Neural progenitor cell (in vitro differentiated cells): ENCODE measurements around the gene LRRC8B. TPM values are rescaled to one million over a fixed set of nuclear protein-coding genes. Genes with fewer than 3 reads are reported as not detected.
A peak's percentile ranks its signal among the peaks of the same experiment; 100 is the strongest.
"Not testable (repeated sequence)": the region's sequence is repeated elsewhere in the genome, so short reads cannot be mapped to it uniquely, and the experiment has no call there.

Experiments used
- DNase-seq: peaks from one replicate; pipeline ENCODE4 v3.0.0-alpha.2; 2016; ENCODE audit warnings: low spot score
- H2AFZ ChIP-seq: fragments of 200-600 bp; sonication (generic); replicated peaks from 2 replicates; pipeline ENCODE4 v1.6.1; 2016; ENCODE audit warnings: antibody characterized with exemption
- H3F3A ChIP-seq: fragments of 200-600 bp; sonication (generic); 2 replicates; pipeline ENCODE4 v1.6.1; 2016; ENCODE audit warnings: antibody characterized with exemption, low read depth
- H3K27ac ChIP-seq: fragments of 200-600 bp; sonication (generic); 2 replicates; pipeline ENCODE4 v1.5.1; 2016; ENCODE audit warnings: mild to moderate bottlenecking
- H3K27me3 ChIP-seq: fragments of 200-600 bp; sonication (generic); 2 replicates; pipeline ENCODE4 v1.6.1; 2016; ENCODE audit warnings: mild to moderate bottlenecking, moderate library complexity
- H3K36me3 ChIP-seq: fragments of 200-600 bp; sonication (generic); 2 replicates; pipeline ENCODE4 v1.5.1; 2016
- H3K4me1 ChIP-seq: fragments of 200-600 bp; sonication (generic); 2 replicates; pipeline ENCODE4 v1.6.1; 2016; ENCODE audit warnings: mixed run types
- H3K4me2 ChIP-seq: fragments of 200-600 bp; sonication (generic); 2 replicates; pipeline ENCODE4 v1.6.1; 2016
- H3K4me3 ChIP-seq: fragments of 200-600 bp; sonication (generic); 2 replicates; pipeline ENCODE4 v1.5.1; 2016
- H3K79me2 ChIP-seq: fragments of 200-600 bp; sonication (generic); 2 replicates; pipeline ENCODE4 v1.6.1; 2016; ENCODE audit warnings: low read depth
- H3K9ac ChIP-seq: fragments of 200-600 bp; sonication (generic); 2 replicates; pipeline ENCODE4 v1.6.1; 2016
- H3K9me3 ChIP-seq: fragments of 200-600 bp; sonication (generic); 2 replicates; pipeline ENCODE4 v1.5.1; 2016; ENCODE audit warnings: low read depth
- H4K20me1 ChIP-seq: fragments of 200-600 bp; sonication (generic); 2 replicates; pipeline ENCODE4 v1.6.1; 2016; ENCODE audit warnings: low read depth
- H3K27ac Mint-ChIP-seq: 3 replicates; pipeline ENCODE4 v1.8.0; 2021; ENCODE audit warnings: mixed read lengths
- H3K27me3 Mint-ChIP-seq: 2 replicates; pipeline ENCODE4 v1.8.0; 2022; ENCODE audit warnings: low read depth, mild to moderate bottlenecking, inconsistent platforms, moderate library complexity, mixed read lengths; ENCODE audit not compliant: insufficient read depth
- H3K36me3 Mint-ChIP-seq: 3 replicates; pipeline ENCODE4 v1.8.0; 2021; ENCODE audit warnings: mixed read lengths
- H3K4me1 Mint-ChIP-seq: 3 replicates; pipeline ENCODE4 v1.8.0; 2021; ENCODE audit warnings: mixed read lengths
- H3K4me3 Mint-ChIP-seq: 3 replicates; pipeline ENCODE4 v1.8.0; 2021; ENCODE audit warnings: mild to moderate bottlenecking, moderate library complexity, mixed read lengths
- H3K9me3 Mint-ChIP-seq: 3 replicates; pipeline ENCODE4 v1.8.0; 2020; ENCODE audit warnings: mixed read lengths
- CTCF ChIP-seq: fragments of 200-600 bp; sonication (generic); IDR thresholded peaks from 2 replicates; pipeline ENCODE4 v1.5.1; 2017; ENCODE audit warnings: antibody characterized with exemption, mild to moderate bottlenecking
- EZH2 ChIP-seq: fragments of 200-600 bp; sonication (generic); IDR thresholded peaks from 2 replicates; pipeline ENCODE4 v1.6.1; 2017; ENCODE audit warnings: antibody characterized with exemption, mild to moderate bottlenecking, moderate library complexity
- EZH2phosphoT487 ChIP-seq: fragments of 200-600 bp; sonication (generic); IDR thresholded peaks from 2 replicates; pipeline ENCODE4 v1.6.1; 2017; ENCODE audit warnings: antibody characterized with exemption
- total RNA-seq: library from RNA; depleted of rRNA; stranded (reverse); fragments of >200 nt; gene quantifications from 2 replicates; pipeline ENCODE4 v1.2.3, GENCODE V29; 2015; ENCODE audit warnings: low replicate concordance

Gene LRRC8B
- total RNA-seq, 1 donor from 2014 or later: 37.3 TPM

GRCh38 chr1:89540406-89540970, 15.9 kb downstream of the LRRC8B start:
- H3F3A ChIP-seq: peaks cover 9% of the 10 kb centered on the region
- H2AFZ ChIP-seq: no peak overlapping the region
- H3K9ac ChIP-seq: no peak overlapping the region
- H3K9me3 ChIP-seq: no peaks in the 10 kb centered on the region
- Mint-ChIP-seq H3K36me3 (peaks cover 12% of the 10 kb centered on the region), H3K4me1 (peaks cover 10% of the 10 kb centered on the region), H3K4me3 (no peak overlapping the region), H3K9me3 (no peaks in the 10 kb centered on the region), H3K27me3 (no peaks in the 10 kb centered on the region), H3K27ac (no peak overlapping the region)
- TF ChIP-seq EZH2 (no peak), EZH2phosphoT487 (no peak), CTCF (no peak)
- H3K36me3 ChIP-seq: no peaks in the 10 kb centered on the region
- H3K4me3 ChIP-seq: no peak overlapping the region
- H3K4me2 ChIP-seq: peak overlapping the region; percentile 0
- DNase-seq: no peak
- peaks cover 96% of the 10 kb centered on the region for H3K79me2 ChIP-seq
- H3K27me3 ChIP-seq: no peaks in the 10 kb centered on the region
- peaks cover 18% of the 10 kb centered on the region for H4K20me1 ChIP-seq
- peak overlapping the region; percentile 49 for H3K27ac ChIP-seq
- H3K4me1 ChIP-seq: peaks cover 14% of the 10 kb centered on the region

GRCh38 chr1:89542345-89542744, 17.7 kb downstream of the LRRC8B start:
- Mint-ChIP-seq H3K4me1 (peaks cover 10% of the 10 kb centered on the region), H3K4me3 (no peak overlapping the region), H3K27me3 (no peaks in the 10 kb centered on the region), H3K27ac (no peak overlapping the region), H3K9me3 (no peaks in the 10 kb centered on the region), H3K36me3 (peaks cover 11% of the 10 kb centered on the region)
- TF ChIP-seq EZH2 (no peak), CTCF (no peak), EZH2phosphoT487 (no peak)
- Histone ChIP-seq H3K79me2 (peaks cover 93% of the 10 kb centered on the region), H3K27me3 (no peaks in the 10 kb centered on the region), H2AFZ (no peak overlapping the region), H3K4me3 (no peak overlapping the region), H3K9me3 (no peaks in the 10 kb centered on the region), H3K4me1 (peaks cover 14% of the 10 kb centered on the region), H3K9ac (no peak overlapping the region), H3K4me2 (no peak overlapping the region), H3K27ac (no peak overlapping the region), H3F3A (peaks cover 9% of the 10 kb centered on the region), H3K36me3 (no peaks in the 10 kb centered on the region), H4K20me1 (peaks cover 20% of the 10 kb centered on the region)
- DNase-seq: no peak

GRCh38 chr1:89543632-89544031, 19.0 kb downstream of the LRRC8B start:
- Histone ChIP-seq H3K79me2 (peaks cover 93% of the 10 kb centered on the region), H3K4me1 (peaks cover 14% of the 10 kb centered on the region), H4K20me1 (peaks cover 28% of the 10 kb centered on the region)
- H3K27me3 ChIP-seq, H3K27ac ChIP-seq, DNase-seq, H3K4me2 ChIP-seq, H3K9me3 Mint-ChIP-seq, H3K36me3 ChIP-seq, H2AFZ ChIP-seq, H3K27me3 Mint-ChIP-seq, H3F3A ChIP-seq, H3K9me3 ChIP-seq, H3K4me3 Mint-ChIP-seq, H3K4me3 ChIP-seq, H3K9ac ChIP-seq, H3K27ac Mint-ChIP-seq: not testable (repeated sequence)
- Mint-ChIP-seq H3K36me3 (peaks cover 11% of the 10 kb centered on the region), H3K4me1 (peaks cover 12% of the 10 kb centered on the region)

- no peaks in the 10 kb centered on the region for H3K27me3 Mint-ChIP-seq
- no peaks in the 10 kb centered on the region for H3K36me3 ChIP-seq
- peaks cover 7% of the 10 kb centered on the region for H3F3A ChIP-seq
- H3K4me2 ChIP-seq: no peak overlapping the region
- no peak for DNase-seq
- no peaks in the 10 kb centered on the region for H3K27me3 ChIP-seq
- H2AFZ ChIP-seq: no peak overlapping the region
- peaks cover 7% of the 10 kb centered on the region for H3K36me3 Mint-ChIP-seq
- no peak overlapping the region for H3K27ac Mint-ChIP-seq
- no peak overlapping the region for H3K4me3 Mint-ChIP-seq
- no peaks in the 10 kb centered on the region for H3K9me3 ChIP-seq
- peaks cover 6% of the 10 kb centered on the region for H3K4me1 ChIP-seq
- no peaks in the 10 kb centered on the region for H3K9me3 Mint-ChIP-seq
- no peak overlapping the region for H3K27ac ChIP-seq
- no peak overlapping the region for H3K9ac ChIP-seq
- H3K79me2 ChIP-seq: peaks cover 87% of the 10 kb centered on the region
- no peak for TF ChIP-seq CTCF
- TF ChIP-seq EZH2: no peak
- TF ChIP-seq EZH2phosphoT487: no peak
- no peak overlapping the region for H3K4me3 ChIP-seq
- H3K4me1 Mint-ChIP-seq: peaks cover 3% of the 10 kb centered on the region
- H4K20me1 ChIP-seq: peaks cover 28% of the 10 kb centered on the region
These were observed 20.8 kb downstream of the LRRC8B start for GRCh38 chr1:89545264-89546038.
